IMR-90 (cell line): ENCODE measurements around the gene NEDD1. TPM values are rescaled to one million over a fixed set of nuclear protein-coding genes. Genes with fewer than 3 reads are reported as not detected.

Experiments used
- ATAC-seq: fragments of 200-7000 bp; cut with Tn5 transposase; 2 replicates; pipeline ENCODE4 v1.9.1; 2020; ENCODE audit warnings: low read depth, mild to moderate bottlenecking, moderate library complexity
- BruUV-seq: library from RNA; stranded (reverse); fragments of 400-500 nt; replicated peaks from 2 replicates; lab custom pipeline; 2021; lab: Mats Ljungman, UMichigan
- CTCF ChIA-PET: fragments of 300-600 bp; formaldehyde crosslinking; extraction: SDS; loops from one replicate; lab custom pipeline; 2021; ENCODE audit warnings: antibody characterized with exemption; lab: Yijun Ruan, JAX
- POLR2A ChIA-PET: fragments of 300-600 bp; sonication (Branson Sonifier 250); formaldehyde crosslinking; loops from one replicate; lab custom pipeline; 2022; ENCODE audit warnings: antibody characterized with exemption; ENCODE audit not compliant: unreplicated experiment; lab: Charles Lee
- DNase-seq: peaks from one replicate; pipeline ENCODE4 v3.0.0; 2013
- H2AFZ ChIP-seq: replicated peaks from 2 replicates; pipeline ENCODE3; 2013; ENCODE audit warnings: low read length, mild to moderate bottlenecking; ENCODE audit not compliant: poor library complexity
- H2AK5ac ChIP-seq: 2 replicates; pipeline ENCODE4 v1.6.1; 2013; ENCODE audit warnings: low read depth, low read length, inconsistent platforms
- H2AK9ac ChIP-seq: replicated peaks from 2 replicates; pipeline ENCODE3; 2013; ENCODE audit warnings: mild to moderate bottlenecking, low read depth, low read length, moderate library complexity; ENCODE audit not compliant: poor library complexity
- H2BK120ac ChIP-seq: 2 replicates; pipeline ENCODE4 v1.6.1; 2013; ENCODE audit warnings: low read depth, low read length, inconsistent platforms
- H2BK15ac ChIP-seq: 3 replicates; pipeline ENCODE4 v1.6.1; 2013; ENCODE audit warnings: low read depth, low read length, inconsistent platforms
- H2BK20ac ChIP-seq: 2 replicates; pipeline ENCODE4 v1.6.1; 2013; ENCODE audit warnings: low read depth, mild to moderate bottlenecking, inconsistent platforms, low read length, moderate library complexity
- H2BK5ac ChIP-seq: 2 replicates; pipeline ENCODE4 v1.6.1; 2013; ENCODE audit warnings: mild to moderate bottlenecking, low read depth, low read length, inconsistent platforms; ENCODE audit not compliant: poor library complexity, severe bottlenecking
- H3K14ac ChIP-seq: replicated peaks from 2 replicates; pipeline ENCODE4 v1.6.1; 2013; ENCODE audit warnings: low read depth, low read length, inconsistent platforms
- H3K18ac ChIP-seq: 2 replicates; pipeline ENCODE4 v1.6.1; 2013; ENCODE audit warnings: low read depth, low read length, control low read depth
- H3K23ac ChIP-seq: 2 replicates; pipeline ENCODE4 v1.6.1; 2013; ENCODE audit warnings: low read depth, low read length, inconsistent platforms
- H3K27ac ChIP-seq: 2 replicates; pipeline ENCODE4 v1.5.1; 2013; ENCODE audit warnings: mild to moderate bottlenecking, control low read depth, low read length; ENCODE audit not compliant: insufficient read depth
- H3K27me3 ChIP-seq: 2 replicates; pipeline ENCODE4 v1.6.1; 2013; ENCODE audit warnings: low read length; ENCODE audit not compliant: control insufficient read depth, insufficient read depth
- H3K36me3 ChIP-seq: 2 replicates; pipeline ENCODE4 v1.6.1; 2013; ENCODE audit warnings: low read length, mixed read lengths; ENCODE audit not compliant: control insufficient read depth, insufficient read depth
- H3K4ac ChIP-seq: 2 replicates; pipeline ENCODE4 v1.6.1; 2013; ENCODE audit warnings: low read depth, low read length, inconsistent platforms
- H3K4me1 ChIP-seq: 2 replicates; pipeline ENCODE4 v1.6.1; 2013; ENCODE audit warnings: low read length, mixed read lengths; ENCODE audit not compliant: control insufficient read depth, insufficient read depth
- H3K4me2 ChIP-seq: 2 replicates; pipeline ENCODE4 v1.6.1; 2013; ENCODE audit warnings: low read depth, mild to moderate bottlenecking, control low read depth, low read length, moderate library complexity
- H3K4me3 ChIP-seq: 2 replicates; pipeline ENCODE4 v1.5.1; 2013; ENCODE audit warnings: low read depth, mild to moderate bottlenecking, control low read depth, low read length, moderate library complexity; ENCODE audit not compliant: insufficient read depth
- H3K56ac ChIP-seq: 2 replicates; pipeline ENCODE4 v1.6.1; 2013; ENCODE audit warnings: low read length, inconsistent platforms; ENCODE audit not compliant: insufficient read depth; ENCODE audit errors: extremely low read depth
- H3K79me1 ChIP-seq, 2 experiments: 2 replicates each; pipeline ENCODE4 v1.6.1; 2013; ENCODE audit warnings: low read length in 2 of 2, inconsistent platforms in 1 of 2, low read depth in 1 of 2
- H3K9ac ChIP-seq: 2 replicates; pipeline ENCODE4 v1.6.1; 2013; ENCODE audit warnings: low read depth, low read length, control low read depth
- H3K9me1 ChIP-seq: 2 replicates; pipeline ENCODE4 v1.6.1; 2013; ENCODE audit warnings: low read length, inconsistent platforms; ENCODE audit not compliant: insufficient read depth
- H3K9me3 ChIP-seq: 2 replicates; pipeline ENCODE4 v1.6.1; 2013; ENCODE audit warnings: low read length; ENCODE audit not compliant: control insufficient read depth, insufficient read depth
- H4K20me1 ChIP-seq: 2 replicates; pipeline ENCODE4 v1.6.1; 2013; ENCODE audit warnings: low read length, inconsistent platforms; ENCODE audit not compliant: insufficient read depth
- H4K5ac ChIP-seq: 2 replicates; pipeline ENCODE4 v1.6.1; 2013; ENCODE audit warnings: mild to moderate bottlenecking, low read depth, low read length, control low read depth
- H4K8ac ChIP-seq, 2 experiments: 2 replicates each; pipeline ENCODE4 v1.6.1; 2013; ENCODE audit warnings: low read depth in 2 of 2, low read length in 2 of 2, control low read depth in 1 of 2, inconsistent platforms in 1 of 2
- H4K91ac ChIP-seq: 2 replicates; pipeline ENCODE4 v1.6.1; 2013; ENCODE audit warnings: low read depth, low read length, inconsistent platforms; ENCODE audit not compliant: insufficient read depth
- BHLHE40 ChIP-seq: fragments of 150-350 bp; IDR thresholded peaks from 2 replicates; pipeline ENCODE4 v1.6.1; 2016; ENCODE audit warnings: mild to moderate bottlenecking, low read depth, low read length
- CEBPB ChIP-seq: IDR thresholded peaks from 2 replicates; pipeline ENCODE4 v1.6.1; 2012; ENCODE audit warnings: low read depth, low read length, improper control_type of control experiment
- CHD1 ChIP-seq: IDR thresholded peaks from 2 replicates; pipeline ENCODE4 v1.6.1; 2012; ENCODE audit warnings: low read depth, low read length, improper control_type of control experiment
- FOS ChIP-seq: fragments of 150-350 bp; IDR thresholded peaks from 2 replicates; pipeline ENCODE4 v1.6.1; 2016; ENCODE audit warnings: low read depth, low read length
- MAFK ChIP-seq: IDR thresholded peaks from 2 replicates; pipeline ENCODE4 v1.6.1; 2012; ENCODE audit warnings: low read depth, low read length, improper control_type of control experiment
- MAZ ChIP-seq: IDR thresholded peaks from 2 replicates; pipeline ENCODE4 v1.6.1; 2012; ENCODE audit warnings: low read depth, mild to moderate bottlenecking, low read length, improper control_type of control experiment, moderate library complexity, borderline replicate concordance
- MXI1 ChIP-seq: IDR thresholded peaks from 2 replicates; pipeline ENCODE4 v1.6.1; 2012; ENCODE audit warnings: low read depth, mild to moderate bottlenecking, low read length, moderate library complexity, borderline replicate concordance
- NFE2L2 ChIP-seq: fragments of 150-350 bp; IDR thresholded peaks from 2 replicates; pipeline ENCODE4 v1.6.1; 2016; ENCODE audit warnings: low read depth, mild to moderate bottlenecking, low read length
- POLR2A ChIP-seq: IDR thresholded peaks from 2 replicates; pipeline ENCODE4 v1.6.1; 2012; ENCODE audit warnings: mild to moderate bottlenecking, low read depth, low read length
- RAD21 ChIP-seq: IDR thresholded peaks from 2 replicates; pipeline ENCODE4 v1.6.1; 2012; ENCODE audit warnings: low read length, improper control_type of control experiment
- RCOR1 ChIP-seq: IDR thresholded peaks from 2 replicates; pipeline ENCODE4 v1.6.1; 2012; ENCODE audit warnings: mild to moderate bottlenecking, low read length, improper control_type of control experiment; ENCODE audit not compliant: insufficient replicate concordance
- RFX5 ChIP-seq: IDR thresholded peaks from 2 replicates; pipeline ENCODE4 v1.8.0; 2012; ENCODE audit warnings: low read depth, mild to moderate bottlenecking, low read length, moderate library complexity
- SMC3 ChIP-seq: fragments of 150-350 bp; IDR thresholded peaks from 2 replicates; pipeline ENCODE4 v1.6.1; 2016; ENCODE audit warnings: low read depth, mild to moderate bottlenecking, antibody characterized with exemption, low read length, moderate library complexity
- USF2 ChIP-seq: fragments of 150-350 bp; IDR thresholded peaks from 2 replicates; pipeline ENCODE4 v1.6.1; 2017; ENCODE audit warnings: mild to moderate bottlenecking, antibody characterized with exemption, low read length, low read depth
- WGBS, 2 experiments: methylation state at CpG; one replicate each; pipeline versions ENCODE4 v1.1.5 to v1.1.7; 2013; ENCODE audit warnings: missing lambda C conversion rate in 2 of 2; ENCODE audit not compliant: insufficient read length in 1 of 2; ENCODE audit errors: extremely low coverage in 2 of 2; 5-methylcytosine and 5-hydroxymethylcytosine counted together
- dilution Hi-C: fragments of 300-500 bp; cut with HindIII; formaldehyde crosslinking; loops from one replicate; pipeline ENCODE4 v1.14.3; 2018; ENCODE audit warnings: low sequenced_read_pairs; ENCODE audit not compliant: unreplicated experiment
- in situ Hi-C: fragments of 300-500 bp; cut with MboI; formaldehyde crosslinking; loops from 3 replicates; pipeline ENCODE4 v1.14.3; 2019; ENCODE audit warnings: low sequenced_read_pairs, inconsistent platforms, mixed read lengths
- intact Hi-C: fragments of 100-400 bp; cut with micrococcal nuclease; formaldehyde crosslinking; loops from 2 replicates; pipeline ENCODE4 v1.10.0; 2022
- polyA plus RNA-seq, 3 experiments: library from polyadenylated mRNA; depleted of rRNA; stranded (reverse); fragments of >200 nt; gene quantifications; 2 replicates each; pipeline ENCODE4 v1.2.3, GENCODE V29; 2012; ENCODE audit warnings: low replicate concordance in 1 of 3
- total RNA-seq: library from RNA; depleted of rRNA; stranded (reverse); fragments of >200 nt; gene quantifications from 2 replicates; pipeline ENCODE4 v1.2.3, GENCODE V29; 2012
- TF ChIP-seq, protein P1 (sequence below): fragments of 150-350 bp; IDR thresholded peaks from 2 replicates; pipeline ENCODE4 v1.6.1; 2016; ENCODE audit warnings: low read depth, mild to moderate bottlenecking, low read length, moderate library complexity, borderline replicate concordance
- TF ChIP-seq, protein P2 (sequence below): conservative IDR thresholded peaks from 2 replicates; pipeline ENCODE4 v1.5.1; 2012; ENCODE audit warnings: mild to moderate bottlenecking, low read depth, low read length, improper control_type of control experiment

NEDD1 gene
- total and polyA plus RNA-seq, 2 of the 4 experiments (the other 2 are of a cell fraction) = 10.0 to 48.0 TPM

DNA sequence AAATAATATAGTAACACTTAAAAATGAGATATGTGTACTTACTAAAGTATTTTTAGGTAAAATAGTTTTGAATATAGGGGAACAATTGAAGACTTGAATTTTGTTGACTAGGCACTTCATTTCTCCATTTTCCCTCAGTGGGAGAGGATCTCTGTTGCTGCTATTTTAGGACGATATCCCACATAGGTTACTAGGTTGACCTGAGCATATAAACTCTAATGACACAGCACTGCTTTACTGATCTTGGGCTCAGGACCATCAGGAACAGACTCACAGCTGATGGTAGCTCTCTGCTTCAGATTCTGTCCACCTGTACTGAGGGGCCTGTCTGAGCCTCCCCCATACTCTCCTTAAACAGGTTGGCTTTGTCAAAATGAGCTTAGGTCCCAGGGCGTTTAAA is 5.9 kb downstream of the NEDD1 start:
- no peak overlapping the region for H4K91ac ChIP-seq
- dilution Hi-C loops (no loop called here), in situ Hi-C loops (no loop called here), intact Hi-C loops (no loop called here)
- no peak overlapping the region for H4K5ac ChIP-seq
- H2AK9ac ChIP-seq = no peak overlapping the region
- no peak overlapping the region for H3K4ac ChIP-seq
- no peaks in the 10 kb centered on the region for H4K20me1 ChIP-seq
- no CpG with 5 or more reads among the region's 2 CpGs for WGBS, 2 experiments
- no peak overlapping the region for H3K14ac ChIP-seq
- no peak overlapping the region for H4K8ac ChIP-seq
- peaks cover 33 to 46% of the 10 kb centered on the region in 2 experiments for H3K79me1 ChIP-seq
- H3K27me3 ChIP-seq = no peaks in the 10 kb centered on the region
- no peaks in the 10 kb centered on the region for H3K9me3 ChIP-seq
- H3K9ac ChIP-seq = no peak overlapping the region
- CTCF ChIA-PET = no interaction called here
- H2BK120ac ChIP-seq = no peak overlapping the region
- H3K4me2 ChIP-seq = no peak overlapping the region
- POLR2A ChIA-PET = interaction anchor here (0.7 kb wide), 1 partner anchor 475 kb away, joined by 3 read pairs; no protein-coding TSS in a partner anchor
- BruUV-seq = no TSS peak
- no peak overlapping the region for H3K18ac ChIP-seq
- H3K23ac ChIP-seq = no peak overlapping the region
- H3K9me1 ChIP-seq = peaks cover 4% of the 10 kb centered on the region
- H2BK20ac ChIP-seq = no peak overlapping the region
- H3K56ac ChIP-seq = no peak overlapping the region
- H3K36me3 ChIP-seq = no peaks in the 10 kb centered on the region
- no peak overlapping the region for H3K27ac ChIP-seq
- H2AFZ ChIP-seq = no peak overlapping the region
- no peak overlapping the region for H2AK5ac ChIP-seq
- TF ChIP-seq CHD1 (no peak), MAZ (no peak), FOS (no peak), RAD21 (no peak), RFX5 (no peak), USF2 (no peak), POLR2A (no peak), SMC3 (no peak), MAFK (no peak), CEBPB (no peak), RCOR1 (no peak), MXI1 (no peak), NFE2L2 (no peak), BHLHE40 (no peak)
- TF ChIP-seq, protein P1, sequence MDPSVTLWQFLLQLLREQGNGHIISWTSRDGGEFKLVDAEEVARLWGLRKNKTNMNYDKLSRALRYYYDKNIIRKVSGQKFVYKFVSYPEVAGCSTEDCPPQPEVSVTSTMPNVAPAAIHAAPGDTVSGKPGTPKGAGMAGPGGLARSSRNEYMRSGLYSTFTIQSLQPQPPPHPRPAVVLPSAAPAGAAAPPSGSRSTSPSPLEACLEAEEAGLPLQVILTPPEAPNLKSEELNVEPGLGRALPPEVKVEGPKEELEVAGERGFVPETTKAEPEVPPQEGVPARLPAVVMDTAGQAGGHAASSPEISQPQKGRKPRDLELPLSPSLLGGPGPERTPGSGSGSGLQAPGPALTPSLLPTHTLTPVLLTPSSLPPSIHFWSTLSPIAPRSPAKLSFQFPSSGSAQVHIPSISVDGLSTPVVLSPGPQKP = no peak
- TF ChIP-seq, protein P2, sequence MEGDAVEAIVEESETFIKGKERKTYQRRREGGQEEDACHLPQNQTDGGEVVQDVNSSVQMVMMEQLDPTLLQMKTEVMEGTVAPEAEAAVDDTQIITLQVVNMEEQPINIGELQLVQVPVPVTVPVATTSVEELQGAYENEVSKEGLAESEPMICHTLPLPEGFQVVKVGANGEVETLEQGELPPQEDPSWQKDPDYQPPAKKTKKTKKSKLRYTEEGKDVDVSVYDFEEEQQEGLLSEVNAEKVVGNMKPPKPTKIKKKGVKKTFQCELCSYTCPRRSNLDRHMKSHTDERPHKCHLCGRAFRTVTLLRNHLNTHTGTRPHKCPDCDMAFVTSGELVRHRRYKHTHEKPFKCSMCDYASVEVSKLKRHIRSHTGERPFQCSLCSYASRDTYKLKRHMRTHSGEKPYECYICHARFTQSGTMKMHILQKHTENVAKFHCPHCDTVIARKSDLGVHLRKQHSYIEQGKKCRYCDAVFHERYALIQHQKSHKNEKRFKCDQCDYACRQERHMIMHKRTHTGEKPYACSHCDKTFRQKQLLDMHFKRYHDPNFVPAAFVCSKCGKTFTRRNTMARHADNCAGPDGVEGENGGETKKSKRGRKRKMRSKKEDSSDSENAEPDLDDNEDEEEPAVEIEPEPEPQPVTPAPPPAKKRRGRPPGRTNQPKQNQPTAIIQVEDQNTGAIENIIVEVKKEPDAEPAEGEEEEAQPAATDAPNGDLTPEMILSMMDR = no peak
- peaks cover 5% of the 10 kb centered on the region; the same call in 1 of the 2 replicates for H3K4me1 ChIP-seq
- no peak overlapping the region for H3K4me3 ChIP-seq
- no peak overlapping the region for H2BK15ac ChIP-seq
- ATAC-seq (no peak), DNase-seq (no peak)
- H2BK5ac ChIP-seq = no peak overlapping the region
